ENCODE data around the gene GLE1.
"Not testable (repeated sequence)": the region's sequence is repeated elsewhere in the genome, so short reads cannot be mapped to it uniquely, and the experiment has no call there.

The GLE1 gene

DNA sequence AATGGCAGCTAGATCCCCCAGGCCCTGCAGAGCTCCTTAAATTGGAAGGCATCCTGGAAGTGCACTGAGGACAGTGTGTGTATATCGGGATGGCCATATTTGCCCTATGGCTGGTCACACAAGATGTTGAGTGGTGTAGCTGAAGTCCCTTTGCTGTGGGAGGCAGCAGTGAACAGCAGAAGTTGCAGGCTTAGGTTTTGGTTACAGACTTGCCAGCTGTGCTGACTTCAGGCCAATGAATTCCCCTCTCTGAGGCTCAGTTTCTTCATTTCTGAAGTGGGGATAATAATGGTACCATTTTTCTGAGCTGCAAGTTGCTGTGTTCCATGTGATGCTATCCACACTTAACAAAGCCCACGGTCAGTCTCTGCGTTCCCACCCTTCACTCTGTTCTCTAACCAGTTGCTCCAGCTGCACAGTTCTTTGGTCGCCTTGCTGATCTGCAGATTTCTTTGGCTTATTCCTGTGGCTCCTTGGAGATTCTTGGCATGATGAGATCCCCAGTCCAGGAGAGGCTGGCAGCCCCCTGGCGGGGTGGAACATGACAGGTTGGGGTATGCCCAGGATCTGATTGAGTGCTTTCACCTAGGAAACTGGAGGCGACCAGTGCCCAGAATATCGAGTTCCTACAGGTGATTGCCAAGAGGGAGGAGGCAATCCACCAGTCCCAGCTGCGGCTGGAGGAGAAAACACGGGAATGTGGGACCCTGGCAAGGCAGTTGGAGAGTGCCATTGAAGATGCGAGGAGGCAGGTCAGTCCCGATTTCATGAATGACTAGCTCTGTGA is 6.5 kb upstream of the GLE1 start:
- DNase-seq = no peak

DNA sequence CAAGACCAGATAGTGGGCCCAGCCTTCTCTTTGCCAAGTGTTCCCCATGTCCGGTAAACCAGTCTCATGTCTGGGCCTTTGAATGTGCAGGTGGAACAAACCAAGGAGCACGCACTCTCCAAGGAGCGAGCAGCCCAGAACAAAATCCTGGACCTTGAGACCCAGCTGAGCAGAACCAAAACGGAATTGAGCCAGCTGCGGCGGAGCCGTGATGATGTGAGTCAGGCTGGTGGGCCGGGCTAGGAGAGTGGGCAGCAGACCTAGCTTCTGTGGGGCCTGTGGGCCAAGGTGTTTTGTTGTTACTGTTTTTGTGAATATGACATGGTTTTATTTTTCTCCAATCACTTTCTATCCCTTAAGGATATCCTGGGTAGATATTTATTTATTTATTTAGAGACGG is 5.6 kb upstream of the GLE1 start:
- no peak for DNase-seq

DNA sequence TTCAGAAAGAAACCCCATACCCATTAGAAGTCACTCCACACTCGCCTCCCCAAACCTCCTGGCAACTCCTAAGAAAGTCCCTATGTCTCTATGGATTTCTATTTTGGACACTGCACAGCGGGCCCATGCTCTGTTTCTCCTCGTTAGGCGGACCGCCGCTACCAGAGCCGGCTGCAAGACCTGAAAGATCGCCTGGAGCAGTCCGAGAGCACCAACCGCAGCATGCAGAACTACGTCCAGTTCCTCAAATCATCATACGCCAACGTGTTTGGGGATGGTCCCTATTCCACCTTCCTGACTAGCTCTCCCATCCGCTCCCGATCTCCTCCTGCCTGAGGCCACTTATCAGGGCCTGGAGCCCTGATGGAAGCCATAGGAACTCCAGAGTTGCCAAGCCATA is 4.6 kb upstream of the GLE1 start:
- no peak for DNase-seq

DNA sequence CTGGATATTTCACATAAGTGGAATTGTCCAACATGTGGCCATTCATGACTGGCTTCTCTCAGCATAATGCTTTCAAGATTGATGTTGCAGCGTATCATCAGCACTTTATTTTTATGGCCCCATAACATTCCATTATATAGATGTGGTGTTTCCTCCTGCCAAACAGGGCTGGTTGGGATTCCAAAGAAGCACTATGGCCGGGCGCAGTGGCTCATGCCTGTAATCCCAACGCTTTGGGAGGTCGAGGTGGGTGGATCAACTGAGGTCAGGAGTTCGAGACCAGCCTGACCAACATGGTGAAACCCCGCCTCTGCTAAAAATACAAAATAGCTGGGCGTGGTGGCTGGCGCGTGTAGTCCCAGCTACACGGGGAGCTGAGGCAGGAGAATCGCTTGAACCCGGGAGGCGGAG is 1.1 kb upstream of the GLE1 start:
- not testable (repeated sequence) for DNase-seq

GRCh38 chr9:128503870-128504269 is 649 bp upstream of the GLE1 start:
- no peak for DNase-seq

GRCh38 chr9:128505414-128505765 is 871 bp downstream of the GLE1 start:
- DNase-seq = no peak

DNA sequence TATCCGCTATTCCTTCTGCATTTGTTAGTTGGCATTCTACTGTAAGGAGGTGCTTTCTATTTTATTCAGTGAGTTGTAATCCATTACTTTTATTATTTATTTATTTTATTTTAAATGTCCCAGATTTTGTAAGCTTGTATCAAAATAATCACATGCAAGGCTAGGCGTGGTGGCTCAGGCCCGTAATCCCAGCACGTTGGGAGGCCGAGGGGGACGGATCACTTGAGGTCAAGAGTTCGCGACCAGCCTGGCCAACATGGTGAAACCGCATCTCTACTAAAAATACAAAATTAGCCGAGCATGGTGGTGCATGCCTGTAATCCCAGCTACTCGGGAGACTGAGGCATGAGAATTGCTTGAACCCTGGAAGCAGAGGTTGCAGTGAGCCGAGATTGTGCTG is 1.4 kb downstream of the GLE1 start:
- not testable (repeated sequence) for DNase-seq

- no peak for DNase-seq
These were observed 8.3 kb downstream of the GLE1 start for GRCh38 chr9:128512820-128513219.

DNA sequence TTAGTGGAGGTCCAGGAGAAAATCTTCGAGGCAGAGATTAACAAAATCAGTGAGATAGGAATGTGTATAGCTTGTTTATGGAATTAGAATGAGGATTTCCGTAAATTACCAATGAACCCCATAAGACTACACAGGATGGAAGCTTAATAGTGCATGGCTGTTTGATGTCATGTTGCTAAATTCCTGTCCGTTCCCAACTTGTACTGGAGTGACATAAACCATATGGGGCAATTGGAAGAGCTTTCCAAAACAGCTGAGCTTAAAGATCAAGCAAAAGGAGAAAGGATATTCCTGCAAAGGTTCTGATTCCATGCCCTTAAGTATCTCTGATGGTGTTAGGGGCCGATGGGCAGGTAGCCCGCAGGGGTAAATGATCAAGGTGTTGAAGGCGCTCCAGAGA is 17.4 kb downstream of the GLE1 start:
- DNase-seq = no peak

- no peak for DNase-seq
These were observed 18.8 kb downstream of the GLE1 start for GRCh38 chr9:128523199-128523925.

DNA sequence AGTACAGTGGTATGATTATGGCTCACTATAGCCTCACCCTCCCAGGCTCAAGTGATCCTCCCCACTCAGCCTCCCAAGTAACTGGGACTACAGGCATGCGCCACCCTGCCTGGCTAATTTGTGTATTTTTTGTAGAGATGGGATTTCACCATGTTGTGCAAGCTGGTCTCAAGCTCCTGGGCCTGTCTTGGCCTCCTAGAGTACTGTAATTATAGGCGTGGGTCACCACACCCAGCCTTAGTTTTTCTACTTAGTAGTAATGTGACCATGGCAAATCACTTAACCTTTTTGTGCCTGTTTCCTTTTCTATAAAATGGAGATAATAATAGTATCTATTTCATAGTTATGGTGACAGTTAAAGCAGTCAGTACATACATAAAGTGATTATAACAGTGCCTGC is 22.2 kb downstream of the GLE1 start:
- DNase-seq = no peak

GRCh38 chr9:128528445-128529160 is 24.1 kb downstream of the GLE1 start:
- no peak for DNase-seq

GRCh38 chr9:128529191-128529590 is 24.7 kb downstream of the GLE1 start:
- DNase-seq = no peak

- DNase-seq = no peak
These were observed 28.1 kb downstream of the GLE1 start for GRCh38 chr9:128532581-128532980.

DNA sequence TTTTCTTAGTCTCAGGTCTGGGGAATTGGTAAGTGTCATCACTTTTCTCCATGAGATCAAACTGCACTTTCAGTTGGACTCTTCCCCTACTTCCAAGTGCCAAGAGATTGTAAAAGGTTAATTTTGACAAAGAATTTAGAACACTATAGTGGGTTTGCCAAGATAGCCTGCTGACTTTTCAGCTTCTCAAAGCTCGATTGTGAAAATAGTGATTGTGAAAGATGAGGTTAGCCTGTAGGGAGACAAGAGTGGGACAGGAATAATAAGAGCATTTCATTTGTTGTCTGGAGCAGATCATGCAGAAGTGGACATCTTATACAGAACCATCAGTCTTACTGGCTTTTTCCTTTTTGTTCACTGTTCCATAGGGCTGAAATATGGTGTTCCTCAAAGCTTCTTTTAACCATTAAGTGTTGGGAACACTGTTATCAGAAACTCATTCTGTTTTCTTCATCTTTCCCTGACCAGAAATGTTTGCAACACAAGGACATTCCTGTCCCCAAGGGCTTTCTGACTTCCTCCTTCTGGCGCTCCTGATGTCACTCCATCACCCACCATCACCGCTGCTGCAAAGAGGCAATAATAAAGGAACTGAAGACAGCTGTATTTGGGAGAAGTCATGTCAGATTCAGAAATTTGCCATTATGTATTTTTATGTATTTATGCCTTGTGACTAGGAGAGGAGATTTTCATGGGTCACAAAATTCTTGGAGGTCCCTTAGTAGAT is 36.3 kb downstream of the GLE1 start:
- no peak for DNase-seq

GRCh38 chr9:128546504-128546903 is 42.0 kb downstream of the GLE1 start:
- DNase-seq = no peak

GRCh38 chr9:128548876-128549275 is 44.4 kb downstream of the GLE1 start:
- DNase-seq = no peak

- DNase-seq = no peak
These were observed 45.7 kb downstream of the GLE1 start for GRCh38 chr9:128550226-128550625.

GRCh38 chr9:128550770-128551656 is 46.5 kb downstream of the GLE1 start:
- DNase-seq = no peak

DNA sequence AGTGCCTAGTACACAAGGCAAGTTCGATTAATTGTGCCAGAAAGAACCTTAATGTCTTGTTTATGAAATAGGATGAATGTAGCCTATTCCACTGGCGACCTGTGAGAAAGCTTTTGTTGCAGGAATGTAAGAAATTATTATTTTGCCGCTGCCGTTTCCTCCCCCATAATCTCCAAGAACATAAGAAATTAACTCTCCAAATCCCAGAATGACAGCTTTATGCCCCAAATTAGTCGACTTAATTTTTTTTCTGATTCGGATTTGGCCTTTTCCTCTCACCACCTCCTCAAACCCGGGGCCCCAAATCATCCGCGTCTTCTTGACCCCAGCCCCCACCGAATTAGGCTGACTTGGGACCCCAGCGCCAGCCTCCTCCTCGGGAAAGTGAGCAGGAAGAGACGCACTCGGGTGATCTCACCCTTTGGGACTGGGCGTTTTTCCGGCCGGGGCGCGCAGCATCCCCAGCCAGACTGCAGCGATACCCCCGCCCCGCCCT is 47.2 kb downstream of the GLE1 start:
- no peak for DNase-seq

DNA sequence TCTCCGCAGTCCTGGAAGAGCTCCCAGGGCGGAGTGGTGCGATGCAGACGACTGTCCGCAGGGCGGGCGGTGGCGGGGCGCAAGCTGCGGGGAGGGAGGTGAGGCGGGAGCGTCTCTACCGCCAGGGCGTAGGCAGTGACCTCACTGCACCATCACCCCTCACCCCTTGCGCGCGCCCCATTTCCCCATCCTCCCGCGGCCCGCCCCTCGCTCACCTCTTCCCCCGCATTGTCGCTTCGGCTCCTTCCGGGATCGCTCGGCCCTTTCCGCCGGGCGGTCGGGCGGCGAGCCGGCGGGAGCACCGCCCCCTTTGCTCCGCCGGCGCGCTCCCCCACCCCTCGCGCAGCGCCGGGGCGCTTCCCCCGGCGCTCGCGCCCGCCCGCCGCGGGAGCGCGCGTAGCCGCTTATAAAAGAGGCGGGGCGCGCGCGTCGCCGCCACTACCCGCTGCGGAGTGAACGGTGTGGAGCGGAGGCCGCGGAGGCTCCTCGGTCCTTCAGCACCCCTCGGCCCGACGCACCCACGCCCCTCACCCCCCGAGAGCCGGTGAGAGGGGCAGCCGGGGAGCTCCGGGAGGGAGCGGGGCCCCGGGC is 47.7 kb downstream of the GLE1 start, which contains the start of gene SPTAN1:
TSS of gene SPTAN1 (plus strand) at position 435 of the 591 bp plus-strand sequence. CDS start 14,154 bp downstream, outside the sequence.
- DNase-seq = peak; percentile 52

Measured in NCI-H2081 treated with DMSO at 0.1 percent for 48 hours (cell line).